GM12878 (cell line): ENCODE data around the gene DCAF5. TPM values are rescaled to one million over a fixed set of nuclear protein-coding genes. Genes with fewer than 3 reads are reported as not detected.

ENCODE experiments used
- ATAC-seq: fragments of 200-7000 bp; cut with Tn5 transposase; 3 replicates; pipeline ENCODE4 v1.9.1; 2020; ENCODE audit warnings: mild to moderate bottlenecking, moderate library complexity
- BruUV-seq: library from RNA; stranded (reverse); fragments of 400-500 nt; replicated peaks from 2 replicates; lab custom pipeline; 2021; lab: Mats Ljungman, UMichigan
- CTCF ChIA-PET: fragments of 300-600 bp; sonication (Branson Sonifier 250); formaldehyde crosslinking; extraction: SDS; loops from one replicate; lab custom pipeline; 2021; ENCODE audit warnings: inconsistent platforms; lab: Yijun Ruan, JAX
- POLR2A ChIA-PET: fragments of 350-600 bp; formaldehyde crosslinking; extraction: SDS; loops from one replicate; lab custom pipeline; 2021; ENCODE audit warnings: inconsistent platforms; lab: Charles Lee
- RAD21 ChIA-PET: fragments of 300-600 bp; sonication (Branson Sonifier 250); formaldehyde crosslinking; loops from one replicate; lab custom pipeline; 2023; ENCODE audit warnings: antibody characterized with exemption; ENCODE audit not compliant: unreplicated experiment; lab: Charles Lee
- SMC1A ChIA-PET: fragments of 300-600 bp; sonication (Branson Sonifier 250); formaldehyde crosslinking; loops from one replicate; lab custom pipeline; 2023; ENCODE audit not compliant: unreplicated experiment, uncharacterized antibody; lab: Charles Lee
- DNase-seq: peaks from one replicate; pipeline ENCODE4 v3.0.0-alpha.2; 2011; ENCODE audit warnings: low read depth, low spot score
- FAIRE-seq: peaks from 3 replicates; lab custom pipeline; 2011; peaks lifted over from hg19 to GRCh38; lab: Jason Lieb, UNC
- H2AFZ ChIP-seq: 2 replicates; pipeline ENCODE4 v1.6.0; 2011; ENCODE audit warnings: low read depth, low read length, control low read depth; ENCODE audit not compliant: control insufficient read depth
- H3K27ac ChIP-seq: 2 replicates; pipeline ENCODE4 v1.5.1; 2011; ENCODE audit warnings: control low read depth; ENCODE audit not compliant: control insufficient read depth, insufficient read depth
- H3K27me3 ChIP-seq, 2 experiments: replicated peaks in 1 of 2; 2 replicates each; pipeline versions ENCODE4 v1.6.0 to v1.6.1; 2011; ENCODE audit warnings: low read length in 1 of 2; ENCODE audit not compliant: control insufficient read depth in 2 of 2, insufficient read depth in 2 of 2
- H3K36me3 ChIP-seq, 2 experiments: 2 replicates each; pipeline ENCODE4 v1.5.1; 2011; ENCODE audit warnings: low read length in 1 of 2; ENCODE audit not compliant: control insufficient read depth in 2 of 2, insufficient read depth in 2 of 2
- H3K4me1 ChIP-seq: 2 replicates; pipeline ENCODE4 v1.6.1; 2011; ENCODE audit warnings: mild to moderate bottlenecking, low read length, moderate library complexity, mixed read lengths; ENCODE audit not compliant: control insufficient read depth, insufficient read depth
- H3K4me2 ChIP-seq: 2 replicates; pipeline ENCODE4 v1.6.0; 2011; ENCODE audit warnings: control low read depth; ENCODE audit not compliant: control insufficient read depth, insufficient read depth
- H3K4me3 ChIP-seq: fragments of 200-600 bp; sonication (generic); 2 replicates; pipeline ENCODE4 v1.5.1; 2016
- H3K79me2 ChIP-seq: 2 replicates; pipeline ENCODE4 v1.6.0; 2011; ENCODE audit warnings: low read length; ENCODE audit not compliant: control insufficient read depth, insufficient read depth
- H3K9ac ChIP-seq: 2 replicates; pipeline ENCODE4 v1.8.0; 2011; ENCODE audit warnings: low read length, control low read depth, mixed read lengths; ENCODE audit not compliant: control insufficient read depth, insufficient read depth
- H3K9me3 ChIP-seq: replicated peaks from 3 replicates; pipeline ENCODE4 v1.5.1; 2011; ENCODE audit warnings: mild to moderate bottlenecking, low read length; ENCODE audit not compliant: control insufficient read depth, insufficient read depth
- H4K20me1 ChIP-seq: 2 replicates; pipeline ENCODE4 v1.6.0; 2011; ENCODE audit not compliant: control insufficient read depth, insufficient read depth
- BRCA1 ChIP-seq: IDR thresholded peaks from 2 replicates; pipeline ENCODE4 v1.6.1; 2011; ENCODE audit warnings: low read depth, low read length, improper control_type of control experiment
- CEBPB ChIP-seq, 2 experiments: fragments of 150-350 bp in 1 of 2; IDR thresholded peaks; 2 replicates each; pipeline ENCODE4 v1.6.1; 2012 to 2014; ENCODE audit warnings: low read depth in 2 of 2, low read length in 2 of 2, borderline replicate concordance in 1 of 2, inconsistent platforms in 1 of 2
- DPF2 ChIP-seq: fragments of 450-650 bp; IDR thresholded peaks from 2 replicates; pipeline ENCODE4 v1.6.1; 2017; ENCODE audit warnings: mild to moderate bottlenecking
- EED ChIP-seq: sonication (generic); IDR thresholded peaks from 2 replicates; pipeline ENCODE4 v1.6.1; 2016; ENCODE audit warnings: antibody characterized with exemption, low read depth
- JUND ChIP-seq: IDR thresholded peaks from 2 replicates; pipeline ENCODE4 v1.6.1; 2012; ENCODE audit warnings: low read depth, mild to moderate bottlenecking, low read length, improper control_type of control experiment, moderate library complexity
- MEF2A ChIP-seq: IDR thresholded peaks from 2 replicates; pipeline ENCODE4 v1.6.1; 2011; ENCODE audit warnings: low read depth, mild to moderate bottlenecking, low read length, moderate library complexity; ENCODE audit not compliant: insufficient read depth
- MLLT1 ChIP-seq: fragments of 450-650 bp; IDR thresholded peaks from 2 replicates; pipeline ENCODE4 v1.6.1; 2016; ENCODE audit warnings: mild to moderate bottlenecking
- NR2C1 ChIP-seq: fragments of 450-650 bp; IDR thresholded peaks from 2 replicates; pipeline ENCODE4 v1.6.1; 2017; ENCODE audit warnings: antibody characterized with exemption, mild to moderate bottlenecking, moderate library complexity
- RFX5 ChIP-seq: IDR thresholded peaks from 2 replicates; pipeline ENCODE4 v1.6.1; 2011; ENCODE audit warnings: low read depth, low read length, improper control_type of control experiment
- TCF7 ChIP-seq: IDR thresholded peaks from 2 replicates; pipeline ENCODE4 v1.6.1; 2014; ENCODE audit warnings: antibody characterized with exemption, borderline replicate concordance
- YBX1 ChIP-seq: fragments of 450-650 bp; IDR thresholded peaks from 2 replicates; pipeline ENCODE4 v1.6.1; 2016; ENCODE audit warnings: antibody characterized with exemption
- WGBS: methylation state at CpG from one replicate; pipeline ENCODE4 v1.1.6; 2016; ENCODE audit warnings: low lambda C conversion rate; ENCODE audit not compliant: insufficient replicate concordance, insufficient coverage; ENCODE audit errors: missing lambda C conversion rate; 5-methylcytosine and 5-hydroxymethylcytosine counted together
- in situ Hi-C: fragments of 300-500 bp; cut with MboI; formaldehyde crosslinking; loops from 9 replicates; pipeline ENCODE4 v1.14.3; 2018; ENCODE audit warnings: mixed read lengths
- intact Hi-C: fragments of 100-400 bp; cut with micrococcal nuclease; formaldehyde crosslinking; loops from one replicate; pipeline ENCODE4 v1.14.2; 2022; ENCODE audit not compliant: unreplicated experiment
- polyA plus RNA-seq, 11 experiments: library from polyadenylated mRNA; depleted of rRNA in 4 of 11; unstranded in 6 of 11; stranded (reverse) in 5 of 11; fragments of >200 nt; fragmentation: Nextera tagmentation in 4 of 11; fragmentation: Illumina TruSeq in 1 of 11; extraction: Ambion mirVana in 4 of 11; extraction: Trizol in 1 of 11; gene quantifications; 1 replicate in 1 of 11; 2 replicates in 10 of 11; pipeline versions ENCODE4 v1.2.1 to v1.2.3, GENCODE V29; 2011 to 2016; ENCODE audit warnings: inconsistent platforms in 2 of 11, missing spikeins in 2 of 11, low read depth in 1 of 11
- total RNA-seq, 4 experiments: library from RNA; depleted of rRNA in 3 of 4; stranded (reverse); fragments of >200 nt in 3 of 4; fragmentation: Illumina TruSeq in 1 of 4; extraction: Trizol in 1 of 4; gene quantifications; 2 replicates each; pipeline versions ENCODE4 v1.2.1 to v1.2.3, GENCODE V29; 2013 to 2021
- TF ChIP-seq, protein P1 (sequence below), 3 experiments: IDR thresholded peaks in 2 of 3; conservative IDR thresholded peaks in 1 of 3; 2 replicates each; pipeline ENCODE4 v1.5.1; 2011; ENCODE audit warnings: low read depth in 3 of 3, low read length in 3 of 3, mild to moderate bottlenecking in 3 of 3, control low read depth in 2 of 3, moderate library complexity in 2 of 3, inconsistent platforms in 1 of 3, mixed read lengths in 1 of 3; ENCODE audit not compliant: control insufficient read depth in 2 of 3, insufficient read depth in 1 of 3; ENCODE audit errors: extremely low read depth in 1 of 3
- TF ChIP-seq, protein P2 (sequence below): fragments of 450-650 bp; IDR thresholded peaks from 2 replicates; pipeline ENCODE4 v1.6.1; 2016; ENCODE audit warnings: mild to moderate bottlenecking
- TF ChIP-seq, protein P3 (sequence below): fragments of 450-650 bp; IDR thresholded peaks from 2 replicates; pipeline ENCODE4 v1.6.1; 2018; ENCODE audit warnings: borderline replicate concordance, mild to moderate bottlenecking; ENCODE audit not compliant: partially characterized antibody
- TF ChIP-seq, protein P4 (sequence below): IDR thresholded peaks from 2 replicates; pipeline ENCODE4 v1.6.1; 2012; ENCODE audit warnings: low read depth, low read length, improper control_type of control experiment

DCAF5 gene
- total and polyA plus RNA-seq, 10 of the 15 experiments (the other 5 are each of a cell fraction or from before 2014, with no cell fraction given), result 6.8 to 38.1 (median 19.1) TPM

GRCh38 chr14:69004731-69005431 is 148.0 kb downstream of the DCAF5 start:
- SMC1A ChIA-PET, result no interaction called here
- CTCF ChIA-PET, result interaction anchor here (0.6 to 1.4 kb wide), 2 partner anchors 29 to 92 kb away, joined by 3 read pairs; no protein-coding TSS in a partner anchor
- no peak overlapping the region for H3K27ac ChIP-seq
- no peak for DNase-seq
- no peak overlapping the region for H2AFZ ChIP-seq
- FAIRE-seq, result no peak
- no peaks in the 10 kb centered on the region for H3K9me3 ChIP-seq
- H4K20me1 ChIP-seq, result no peaks in the 10 kb centered on the region
- H3K4me1 ChIP-seq, result no peaks in the 10 kb centered on the region
- H3K4me2 ChIP-seq, result no peak overlapping the region
- intact Hi-C loops, result no loop called here
- RAD21 ChIA-PET, result interaction anchor here (0.6 kb wide), 1 partner anchor 29 kb away, joined by 3 read pairs; no protein-coding TSS in a partner anchor
- H3K4me3 ChIP-seq, result no peak overlapping the region
- BruUV-seq, result no TSS peak
- no peaks in the 10 kb centered on the region; a peak in 1 of 4 replicates for H3K27me3 ChIP-seq
- WGBS, result 8% methylated on average over 7 of the region's 7 CpGs
- no peak overlapping the region for H3K9ac ChIP-seq
- POLR2A ChIA-PET, result interaction anchor here (0.5 kb wide), 1 partner anchor 1169 kb away, joined by 6 read pairs; no protein-coding TSS in a partner anchor
- H3K36me3 ChIP-seq, result no peaks in the 10 kb centered on the region
- H3K79me2 ChIP-seq, result no peaks in the 10 kb centered on the region
- in situ Hi-C loops, result no loop called here
- ATAC-seq, result no peak; the same call in 2 of the 3 replicates
- TF ChIP-seq, protein P1, sequence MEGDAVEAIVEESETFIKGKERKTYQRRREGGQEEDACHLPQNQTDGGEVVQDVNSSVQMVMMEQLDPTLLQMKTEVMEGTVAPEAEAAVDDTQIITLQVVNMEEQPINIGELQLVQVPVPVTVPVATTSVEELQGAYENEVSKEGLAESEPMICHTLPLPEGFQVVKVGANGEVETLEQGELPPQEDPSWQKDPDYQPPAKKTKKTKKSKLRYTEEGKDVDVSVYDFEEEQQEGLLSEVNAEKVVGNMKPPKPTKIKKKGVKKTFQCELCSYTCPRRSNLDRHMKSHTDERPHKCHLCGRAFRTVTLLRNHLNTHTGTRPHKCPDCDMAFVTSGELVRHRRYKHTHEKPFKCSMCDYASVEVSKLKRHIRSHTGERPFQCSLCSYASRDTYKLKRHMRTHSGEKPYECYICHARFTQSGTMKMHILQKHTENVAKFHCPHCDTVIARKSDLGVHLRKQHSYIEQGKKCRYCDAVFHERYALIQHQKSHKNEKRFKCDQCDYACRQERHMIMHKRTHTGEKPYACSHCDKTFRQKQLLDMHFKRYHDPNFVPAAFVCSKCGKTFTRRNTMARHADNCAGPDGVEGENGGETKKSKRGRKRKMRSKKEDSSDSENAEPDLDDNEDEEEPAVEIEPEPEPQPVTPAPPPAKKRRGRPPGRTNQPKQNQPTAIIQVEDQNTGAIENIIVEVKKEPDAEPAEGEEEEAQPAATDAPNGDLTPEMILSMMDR (IDR thresholded peaks at IDR 0.05 in 2 of 3, conservative IDR thresholded peaks at IDR 0.05 in 1 of 3; ENCODE audit: control insufficient read depth in 2 of 3, extremely low read depth in 1 of 3, insufficient read depth in 1 of 3, low read depth in 3 of 3, low read length in 3 of 3), result no peak
- no peak for TF ChIP-seq TCF7
- TF ChIP-seq YBX1, result no peak
- TF ChIP-seq BRCA1, result no peak
- TF ChIP-seq, protein P2, sequence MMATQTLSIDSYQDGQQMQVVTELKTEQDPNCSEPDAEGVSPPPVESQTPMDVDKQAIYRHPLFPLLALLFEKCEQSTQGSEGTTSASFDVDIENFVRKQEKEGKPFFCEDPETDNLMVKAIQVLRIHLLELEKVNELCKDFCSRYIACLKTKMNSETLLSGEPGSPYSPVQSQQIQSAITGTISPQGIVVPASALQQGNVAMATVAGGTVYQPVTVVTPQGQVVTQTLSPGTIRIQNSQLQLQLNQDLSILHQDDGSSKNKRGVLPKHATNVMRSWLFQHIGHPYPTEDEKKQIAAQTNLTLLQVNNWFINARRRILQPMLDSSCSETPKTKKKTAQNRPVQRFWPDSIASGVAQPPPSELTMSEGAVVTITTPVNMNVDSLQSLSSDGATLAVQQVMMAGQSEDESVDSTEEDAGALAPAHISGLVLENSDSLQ, result no peak
- TF ChIP-seq JUND, result no peak
- TF ChIP-seq, protein P3, sequence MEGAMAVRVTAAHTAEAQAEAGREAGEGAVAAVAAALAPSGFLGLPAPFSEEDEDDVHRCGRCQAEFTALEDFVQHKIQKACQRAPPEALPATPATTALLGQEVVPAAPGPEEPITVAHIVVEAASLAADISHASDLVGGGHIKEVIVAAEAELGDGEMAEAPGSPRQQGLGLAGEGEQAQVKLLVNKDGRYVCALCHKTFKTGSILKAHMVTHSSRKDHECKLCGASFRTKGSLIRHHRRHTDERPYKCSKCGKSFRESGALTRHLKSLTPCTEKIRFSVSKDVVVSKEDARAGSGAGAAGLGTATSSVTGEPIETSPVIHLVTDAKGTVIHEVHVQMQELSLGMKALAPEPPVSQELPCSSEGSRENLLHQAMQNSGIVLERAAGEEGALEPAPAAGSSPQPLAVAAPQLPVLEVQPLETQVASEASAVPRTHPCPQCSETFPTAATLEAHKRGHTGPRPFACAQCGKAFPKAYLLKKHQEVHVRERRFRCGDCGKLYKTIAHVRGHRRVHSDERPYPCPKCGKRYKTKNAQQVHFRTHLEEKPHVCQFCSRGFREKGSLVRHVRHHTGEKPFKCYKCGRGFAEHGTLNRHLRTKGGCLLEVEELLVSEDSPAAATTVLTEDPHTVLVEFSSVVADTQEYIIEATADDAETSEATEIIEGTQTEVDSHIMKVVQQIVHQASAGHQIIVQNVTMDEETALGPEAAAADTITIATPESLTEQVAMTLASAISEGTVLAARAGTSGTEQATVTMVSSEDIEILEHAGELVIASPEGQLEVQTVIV, result no peak
- TF ChIP-seq, protein P4, sequence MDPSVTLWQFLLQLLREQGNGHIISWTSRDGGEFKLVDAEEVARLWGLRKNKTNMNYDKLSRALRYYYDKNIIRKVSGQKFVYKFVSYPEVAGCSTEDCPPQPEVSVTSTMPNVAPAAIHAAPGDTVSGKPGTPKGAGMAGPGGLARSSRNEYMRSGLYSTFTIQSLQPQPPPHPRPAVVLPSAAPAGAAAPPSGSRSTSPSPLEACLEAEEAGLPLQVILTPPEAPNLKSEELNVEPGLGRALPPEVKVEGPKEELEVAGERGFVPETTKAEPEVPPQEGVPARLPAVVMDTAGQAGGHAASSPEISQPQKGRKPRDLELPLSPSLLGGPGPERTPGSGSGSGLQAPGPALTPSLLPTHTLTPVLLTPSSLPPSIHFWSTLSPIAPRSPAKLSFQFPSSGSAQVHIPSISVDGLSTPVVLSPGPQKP, result no peak
- TF ChIP-seq MEF2A, result no peak
- TF ChIP-seq DPF2, result no peak
- TF ChIP-seq EED, result no peak
- no peak for TF ChIP-seq RFX5
- no peak for TF ChIP-seq NR2C1
- TF ChIP-seq CEBPB (IDR thresholded peaks at IDR 0.05; ENCODE audit: borderline replicate concordance in 1 of 2, low read depth in 2 of 2, low read length in 2 of 2), result no peak
- TF ChIP-seq MLLT1, result no peak
